NCI-H2081 (cell line): ENCODE data around the gene GNG10.
"Not testable (repeated sequence)": the region's sequence is repeated elsewhere in the genome, so short reads cannot be mapped to it uniquely, and the experiment has no call there.

ENCODE experiments used
- DNase-seq, 2 experiments: peaks; one replicate each; lab custom pipeline; 2025; lab: John Stamatoyannopoulos, UW

Gene GNG10

DNA sequence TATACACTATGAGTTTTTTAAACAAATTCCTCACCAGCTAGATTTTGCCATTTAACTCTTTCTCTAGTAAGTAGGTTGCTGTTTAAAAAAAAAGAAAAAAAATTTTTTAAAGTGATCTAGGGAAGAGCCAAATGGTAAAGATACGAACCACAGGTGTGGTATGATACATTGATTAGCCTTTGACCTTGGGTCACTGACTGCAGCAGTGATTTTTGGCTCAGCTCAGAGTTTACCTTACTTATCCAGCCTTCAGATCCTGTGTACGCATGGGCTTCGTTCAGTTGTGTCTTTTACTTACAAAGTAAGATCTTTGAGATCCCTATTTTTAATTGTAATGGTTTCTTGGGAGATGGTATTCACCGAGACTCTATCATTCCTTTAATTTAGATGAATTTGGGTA, 12.4 kb upstream of the GNG10 start:
- no peak for DNase-seq

- DNase-seq: no peak
These were observed 4.4 kb upstream of the GNG10 start for GRCh38 chr9:111657051-111657450.

DNA sequence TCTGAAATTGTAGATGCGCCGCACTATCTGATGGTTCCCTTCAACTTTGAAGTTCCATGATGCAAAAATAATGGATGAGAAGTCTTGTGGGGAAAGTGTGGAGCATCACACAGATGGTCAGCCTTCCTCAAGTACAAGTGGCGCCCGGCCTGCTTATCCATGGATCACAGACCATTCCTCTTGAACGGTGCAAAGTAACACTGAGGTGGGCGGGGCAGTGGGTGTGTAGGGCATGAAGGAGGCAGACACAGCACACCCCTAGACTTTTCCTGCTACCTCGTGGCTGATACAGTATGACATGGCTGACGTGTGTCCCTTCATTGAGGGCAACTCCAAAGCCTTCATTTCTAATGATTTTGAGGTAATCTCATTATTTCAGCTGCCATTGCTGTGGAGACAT, 2.5 kb upstream of the GNG10 start:
- DNase-seq: no peak

GRCh38 chr9:111659691-111660090, 1.7 kb upstream of the GNG10 start:
- no peak for DNase-seq

DNA sequence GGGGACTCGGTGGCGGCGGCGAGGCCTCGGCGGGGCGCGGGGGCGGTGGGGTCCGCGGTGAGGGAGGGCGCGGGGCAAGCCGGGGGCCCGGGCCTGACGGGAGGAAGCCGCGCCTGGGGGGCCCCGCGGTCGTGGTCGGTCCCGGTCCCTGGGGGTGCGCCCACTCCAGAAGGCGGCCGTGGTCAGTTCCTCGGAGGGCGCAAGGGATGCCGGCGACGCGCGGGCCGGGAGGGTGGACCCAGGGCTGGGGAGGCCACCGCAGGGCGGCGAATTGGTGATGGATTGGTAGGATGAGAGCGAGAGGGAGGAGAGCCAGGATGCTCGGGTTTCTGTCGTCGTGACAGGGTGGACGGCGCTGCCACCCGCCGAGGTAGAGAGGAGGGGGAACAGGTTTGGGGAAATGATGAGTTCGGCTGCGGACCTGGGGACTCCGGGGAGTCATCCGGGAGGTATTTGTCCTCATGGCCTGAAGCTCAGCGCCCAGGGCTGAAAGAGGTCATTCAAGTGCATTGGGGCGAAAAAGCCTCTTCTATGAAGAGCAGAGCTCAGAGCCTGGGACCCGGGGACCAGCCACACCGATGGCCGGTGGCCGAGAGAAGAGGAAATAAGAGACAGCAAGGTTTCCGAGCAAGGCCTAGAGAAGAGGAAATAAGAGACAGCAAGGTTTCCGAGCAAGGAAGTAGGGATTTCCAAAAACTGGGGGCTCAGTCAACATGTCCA, 557 bp downstream of the GNG10 start:
- DNase-seq: peak in 1 of 2 experiments; percentile 33

DNA sequence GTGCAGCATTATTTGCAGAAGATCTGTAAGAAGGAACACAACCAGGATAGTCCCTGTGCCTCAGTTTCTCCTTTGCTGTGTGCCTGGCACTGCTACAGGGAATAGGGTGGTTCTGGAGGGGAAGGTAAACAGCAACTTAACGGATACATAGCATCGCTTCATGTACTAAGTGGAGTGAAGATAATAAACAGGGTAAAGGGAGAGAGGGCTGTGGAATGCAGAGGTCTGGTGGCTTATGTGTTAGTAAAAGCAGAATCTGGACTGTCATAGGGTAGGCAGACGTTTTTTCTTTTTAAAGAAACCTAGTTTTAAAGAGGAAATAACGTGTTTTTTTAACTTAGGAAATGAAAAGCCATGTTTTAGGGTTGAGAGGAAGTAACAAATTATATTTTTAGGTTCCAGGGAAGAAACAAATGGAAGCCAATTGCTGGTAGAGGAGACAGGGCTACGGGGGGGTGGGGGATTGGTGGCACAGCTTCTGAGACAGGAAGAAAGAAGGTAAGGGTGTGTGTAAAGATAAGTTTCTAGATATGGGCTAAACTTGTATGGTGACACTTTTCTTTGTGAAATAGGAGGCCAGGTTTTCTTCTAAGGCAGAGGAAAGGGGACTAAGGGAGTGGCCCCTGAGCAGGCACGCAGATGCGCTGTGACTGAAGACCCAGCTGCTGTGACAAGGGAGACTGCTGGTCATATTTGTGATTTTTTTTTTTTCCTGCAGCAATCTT, 1.3 kb downstream of the GNG10 start:
- no peak for DNase-seq

- DNase-seq: no peak
These were observed 2.0 kb downstream of the GNG10 start for GRCh38 chr9:111663301-111663823.

GRCh38 chr9:111668026-111668573, 6.7 kb downstream of the GNG10 start:
- no peak for DNase-seq

GRCh38 chr9:111668601-111669000, 7.2 kb downstream of the GNG10 start:
- DNase-seq: not testable (repeated sequence)

DNA sequence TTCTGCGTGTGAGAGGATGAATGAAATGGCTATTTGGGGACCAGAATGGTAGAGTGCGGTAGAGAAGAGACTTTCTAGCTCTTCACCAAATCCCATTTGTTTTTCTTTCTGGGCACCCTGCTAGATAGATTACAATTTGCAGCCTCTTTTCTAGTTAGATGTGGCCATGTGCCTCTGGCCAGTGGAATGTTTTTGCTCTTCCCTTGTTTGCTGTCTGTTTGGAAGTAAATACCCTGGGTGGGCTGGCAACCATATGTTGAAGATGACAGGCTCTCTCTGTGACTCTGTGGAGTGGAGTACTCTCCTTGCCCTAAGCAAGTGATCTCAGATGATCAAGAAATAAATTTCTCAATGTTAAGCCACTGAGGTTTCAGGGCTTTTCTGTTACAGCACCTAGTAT, 12.9 kb downstream of the GNG10 start:
- no peak for DNase-seq

GRCh38 chr9:111676116-111676515, 14.7 kb downstream of the GNG10 start:
- no peak for DNase-seq

DNA sequence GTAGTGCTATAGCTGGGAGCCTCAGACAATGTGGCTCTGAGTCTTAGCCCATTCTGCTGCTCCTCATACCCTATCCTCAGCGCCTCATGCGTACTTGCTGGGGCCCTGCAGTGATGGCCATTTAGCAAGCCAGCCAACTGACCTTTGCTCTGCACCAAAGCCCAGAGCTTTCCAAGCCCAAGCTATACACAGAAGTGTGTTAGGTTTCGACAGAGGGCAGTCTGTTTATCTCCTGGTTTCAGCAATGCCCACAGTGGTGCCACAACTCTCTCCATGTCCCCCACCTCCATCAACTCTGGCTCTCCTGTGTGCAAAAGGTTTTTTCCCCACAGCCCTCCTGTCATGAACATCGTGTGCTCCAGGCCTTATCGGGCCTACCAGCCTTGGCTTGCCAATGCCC, 16.9 kb downstream of the GNG10 start:
- no peak for DNase-seq

DNA sequence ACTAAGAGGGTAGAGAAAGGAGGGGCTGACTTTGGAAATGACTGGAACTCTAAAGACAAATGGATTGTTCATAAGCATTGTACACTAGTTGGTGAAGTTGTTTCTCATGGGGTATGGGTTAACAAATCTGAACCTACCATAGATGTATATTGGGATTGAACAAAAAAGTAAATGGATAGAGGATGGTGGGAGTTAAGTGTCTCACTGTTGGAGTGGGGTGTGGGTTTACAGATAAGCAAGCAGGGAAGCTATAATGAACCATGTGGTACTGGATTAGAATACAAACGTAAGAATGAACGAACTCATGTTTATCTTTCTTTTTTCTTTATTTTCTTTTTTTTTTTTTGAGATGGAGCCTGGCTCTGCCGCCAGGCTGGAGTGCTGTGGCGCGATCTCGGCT, 17.8 kb downstream of the GNG10 start:
- DNase-seq: no peak

DNA sequence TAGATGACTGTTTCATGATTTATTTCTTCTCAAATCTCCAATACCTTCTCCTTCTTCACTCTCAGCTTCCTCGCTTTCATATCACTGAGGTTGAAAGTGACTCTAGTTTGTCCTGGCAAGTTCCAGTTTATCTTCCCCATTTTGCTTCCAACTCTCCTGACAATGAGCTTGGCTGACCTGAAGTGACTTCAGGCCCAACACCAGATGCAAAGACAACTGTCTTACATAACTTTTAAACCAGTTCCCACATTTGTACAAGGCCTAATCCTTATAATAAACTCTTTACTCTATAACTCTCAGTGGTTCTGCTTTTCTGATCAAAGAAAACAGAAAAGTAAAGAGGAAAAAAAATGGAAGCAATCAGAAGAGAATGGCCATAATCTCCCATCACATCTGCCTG, 22.0 kb downstream of the GNG10 start:
- DNase-seq: no peak

- DNase-seq: peak in 1 of 2 experiments; percentile 42
These were observed 30.4 kb downstream of the GNG10 start for GRCh38 chr9:111691672-111692329.

DNA sequence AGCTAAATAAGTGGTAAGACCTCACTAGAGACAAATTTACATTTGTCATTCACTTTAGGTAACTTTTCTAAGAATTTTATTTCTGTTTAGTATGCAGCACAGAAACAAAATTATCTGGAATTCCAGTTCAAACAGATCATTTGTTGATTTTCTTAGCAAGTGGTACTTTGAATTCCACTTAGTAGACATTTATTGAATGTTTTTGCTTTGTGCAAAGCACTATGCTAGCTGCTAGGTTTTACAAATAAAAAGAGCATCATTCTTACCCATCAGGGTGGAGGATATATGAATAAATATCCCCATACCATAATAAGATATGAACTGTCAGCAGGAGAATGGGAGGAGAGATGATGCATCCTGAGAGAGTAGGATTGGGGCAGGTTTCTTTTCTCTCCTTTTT, 35.4 kb downstream of the GNG10 start:
- DNase-seq: no peak

GRCh38 chr9:111700776-111701175, 39.4 kb downstream of the GNG10 start:
- DNase-seq: no peak

GRCh38 chr9:111704503-111704902, 43.1 kb downstream of the GNG10 start:
- no peak for DNase-seq

GRCh38 chr9:111711548-111711947, 50.1 kb downstream of the GNG10 start:
- DNase-seq: no peak

DNA sequence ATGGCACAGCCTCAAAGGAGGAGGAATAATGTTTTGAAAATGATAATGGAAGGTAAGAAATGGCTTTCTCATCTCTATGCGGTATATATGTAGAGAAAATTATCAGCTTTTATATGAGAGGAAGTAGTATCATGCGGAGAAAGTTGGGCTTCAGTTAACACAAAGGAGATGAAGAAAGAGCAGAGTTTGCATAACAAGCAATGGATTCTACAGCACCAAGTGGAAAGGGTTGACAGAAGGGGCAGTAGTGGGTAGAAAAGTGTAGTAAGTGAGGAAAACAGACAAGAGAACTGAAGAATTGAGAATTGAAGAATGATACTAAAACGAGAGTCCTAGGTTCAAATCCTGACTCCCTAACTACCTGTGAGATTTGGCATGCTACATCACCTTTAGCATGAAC, 51.0 kb downstream of the GNG10 start:
- DNase-seq: no peak

DNA sequence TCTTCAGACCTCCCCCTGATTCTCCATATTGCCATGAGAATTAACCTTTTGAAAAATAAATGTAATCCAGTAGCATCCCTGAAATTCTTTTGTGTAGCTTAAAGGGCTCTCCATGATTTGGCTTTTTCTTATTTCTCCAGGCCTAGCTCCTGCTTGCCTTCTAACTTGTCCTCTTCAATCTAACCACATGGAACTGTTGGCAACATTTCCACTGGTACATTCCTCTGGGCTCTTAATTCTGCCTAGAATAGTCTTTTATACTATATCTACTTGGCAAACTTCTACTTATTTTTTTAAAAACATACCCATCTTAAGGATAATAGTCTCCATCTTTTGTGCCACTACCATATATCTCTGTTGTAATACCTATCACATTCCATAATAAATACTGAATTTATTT, 54.1 kb downstream of the GNG10 start:
- no peak for DNase-seq

GRCh38 chr9:111719541-111719940, 58.1 kb downstream of the GNG10 start:
- no peak for DNase-seq
